Stimulated activated naive CD4-positive, alpha-beta T cell treated with Interleukin-2 at 50 U/mL for 16 hours (primary cell): ENCODE data around the gene TMEM100.

Experiments
- DNase-seq: peaks from one replicate; lab custom pipeline; 2025; lab: John Stamatoyannopoulos, UW

TMEM100 gene

GRCh38 chr17:55722742-55723487 is at the start of gene TMEM100:
Gene TMEM100 (minus strand): TSS chr17:55722864. CDS start chr17:55721070, 1,794 bp downstream.
- DNase-seq = no peak

- DNase-seq = no peak
Measured at GRCh38 chr17:55772086-55772485, 49.4 kb upstream of the TMEM100 start.

- DNase-seq = no peak
Measured at GRCh38 chr17:55770196-55770870, 47.7 kb upstream of the TMEM100 start.

- no peak for DNase-seq
Measured at GRCh38 chr17:55769625-55770000, 46.9 kb upstream of the TMEM100 start.

GRCh38 chr17:55768936-55769624 is 46.4 kb upstream of the TMEM100 start:
- no peak for DNase-seq

- DNase-seq = no peak
Measured at GRCh38 chr17:55765472-55765871, 42.8 kb upstream of the TMEM100 start.

GRCh38 chr17:55764610-55765009 is 41.9 kb upstream of the TMEM100 start:
- DNase-seq = no peak

GRCh38 chr17:55763856-55764255 is 41.2 kb upstream of the TMEM100 start:
- DNase-seq = no peak

- DNase-seq = no peak
Measured at GRCh38 chr17:55762086-55762858, 39.6 kb upstream of the TMEM100 start.

GRCh38 chr17:55760643-55761355 is 38.1 kb upstream of the TMEM100 start:
- DNase-seq = no peak

GRCh38 chr17:55758171-55758570 is 35.5 kb upstream of the TMEM100 start:
- DNase-seq = no peak

GRCh38 chr17:55757659-55758058 is 35.0 kb upstream of the TMEM100 start:
- DNase-seq = no peak

GRCh38 chr17:55756689-55757088 is 34.0 kb upstream of the TMEM100 start:
- no peak for DNase-seq

- DNase-seq = no peak
Measured at GRCh38 chr17:55751720-55752250, 29.1 kb upstream of the TMEM100 start.

- peak; percentile 82 for DNase-seq
Measured at GRCh38 chr17:55750750-55751657, 28.3 kb upstream of the TMEM100 start, which contains the start of gene PCTP. Gene PCTP (plus strand): TSS chr17:55751051. CDS start chr17:55751104, 53 bp downstream.

GRCh38 chr17:55749985-55750384 is 27.3 kb upstream of the TMEM100 start:
- no peak for DNase-seq

GRCh38 chr17:55748841-55749240 is 26.2 kb upstream of the TMEM100 start:
- no peak for DNase-seq

- DNase-seq = no peak
Measured at GRCh38 chr17:55747209-55747608, 24.5 kb upstream of the TMEM100 start.

- DNase-seq = no peak
Measured at GRCh38 chr17:55746466-55746865, 23.8 kb upstream of the TMEM100 start.

GRCh38 chr17:55745258-55745657 is 22.6 kb upstream of the TMEM100 start:
- DNase-seq = no peak
